Esophagus muscularis mucosa (tissue), 3 donors: ENCODE measurements around the gene MTREX.

Experiments used
- CTCF ChIP-seq, 3 experiments: fragments of 200-600 bp in 2 of 3; fragments of 450-650 bp in 1 of 3; sonication (generic) in 2 of 3; IDR thresholded peaks; one replicate each; pipeline ENCODE4 v1.5.1; 2017 to 2019; ENCODE audit warnings: antibody characterized with exemption in 3 of 3, mild to moderate bottlenecking in 2 of 3, moderate library complexity in 1 of 3
- POLR2A ChIP-seq: fragments of 450-650 bp; IDR thresholded peaks from one replicate; pipeline ENCODE4 v1.6.1; 2017; ENCODE audit warnings: antibody characterized with exemption, moderate library complexity, mild to moderate bottlenecking, low read depth
- POLR2AphosphoS5 ChIP-seq, 2 donors: sonication (generic); formaldehyde crosslinking; IDR thresholded peaks; one replicate each; pipeline ENCODE4 v1.6.1; 2017; ENCODE audit warnings: antibody characterized with exemption in 2 of 2

DNA sequence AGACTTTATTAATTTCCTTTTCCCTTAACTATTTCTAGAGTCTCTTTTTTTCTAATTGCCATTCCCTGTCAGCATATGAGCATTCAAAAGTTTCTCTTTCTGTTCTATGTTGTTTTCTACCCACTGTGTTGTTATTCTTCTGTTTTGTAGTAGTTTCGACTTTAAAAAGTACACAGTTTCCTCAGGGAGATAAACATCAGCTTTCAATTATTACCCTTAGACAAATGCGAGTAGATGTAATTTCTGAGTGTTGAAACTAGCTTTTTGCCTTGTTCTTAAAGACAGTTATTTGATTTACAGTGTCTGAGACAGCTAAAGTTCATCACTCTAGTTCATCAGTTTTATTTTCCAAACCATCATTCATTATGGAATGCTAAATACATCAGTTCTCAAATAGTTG, 19.5 kb downstream of the MTREX start:
- TF ChIP-seq CTCF (IDR thresholded peaks at IDR 0.05) (no peak), POLR2A (no peak), POLR2AphosphoS5 (IDR thresholded peaks at IDR 0.05) (no peak)
